GDM1 (cell line): ENCODE results near the gene FXR2.

Experiments used
- DNase-seq: peaks from one replicate; lab custom pipeline; 2025; lab: John Stamatoyannopoulos, UW

Gene FXR2

DNA sequence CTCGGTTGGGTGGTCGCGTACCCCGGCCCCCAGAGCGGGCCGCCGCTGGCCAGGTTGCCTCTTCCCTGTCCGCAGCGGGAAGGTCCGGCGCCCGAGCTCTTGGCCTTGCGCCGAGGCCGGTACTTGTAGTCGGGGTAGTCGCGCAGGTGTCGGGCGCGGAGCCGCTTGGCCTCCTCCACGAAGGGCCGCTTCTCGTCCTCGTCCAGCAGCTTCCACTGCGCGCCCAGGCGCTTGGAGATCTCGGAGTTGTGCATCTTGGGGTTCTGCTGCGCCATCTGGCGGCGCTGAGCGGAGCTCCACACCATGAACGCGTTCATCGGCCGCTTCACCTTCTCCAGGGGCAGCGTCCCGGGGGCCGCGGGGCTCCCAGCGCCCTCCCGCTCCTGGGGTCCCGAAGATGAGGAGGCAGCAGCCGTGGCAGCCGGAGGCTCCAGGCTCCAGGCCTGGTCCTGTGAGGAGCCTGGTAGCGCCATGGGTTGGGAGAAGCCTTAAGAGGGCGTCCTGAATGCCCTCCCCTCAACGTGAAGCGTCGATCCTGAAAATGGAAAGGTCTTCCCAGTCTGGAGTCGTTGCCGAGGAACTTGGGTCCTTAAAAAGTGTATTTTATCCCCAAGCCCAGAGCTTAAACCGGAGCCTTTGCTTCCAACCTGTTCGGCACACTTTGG, 25.4 kb downstream of the FXR2 start:
- DNase-seq: no peak

DNA sequence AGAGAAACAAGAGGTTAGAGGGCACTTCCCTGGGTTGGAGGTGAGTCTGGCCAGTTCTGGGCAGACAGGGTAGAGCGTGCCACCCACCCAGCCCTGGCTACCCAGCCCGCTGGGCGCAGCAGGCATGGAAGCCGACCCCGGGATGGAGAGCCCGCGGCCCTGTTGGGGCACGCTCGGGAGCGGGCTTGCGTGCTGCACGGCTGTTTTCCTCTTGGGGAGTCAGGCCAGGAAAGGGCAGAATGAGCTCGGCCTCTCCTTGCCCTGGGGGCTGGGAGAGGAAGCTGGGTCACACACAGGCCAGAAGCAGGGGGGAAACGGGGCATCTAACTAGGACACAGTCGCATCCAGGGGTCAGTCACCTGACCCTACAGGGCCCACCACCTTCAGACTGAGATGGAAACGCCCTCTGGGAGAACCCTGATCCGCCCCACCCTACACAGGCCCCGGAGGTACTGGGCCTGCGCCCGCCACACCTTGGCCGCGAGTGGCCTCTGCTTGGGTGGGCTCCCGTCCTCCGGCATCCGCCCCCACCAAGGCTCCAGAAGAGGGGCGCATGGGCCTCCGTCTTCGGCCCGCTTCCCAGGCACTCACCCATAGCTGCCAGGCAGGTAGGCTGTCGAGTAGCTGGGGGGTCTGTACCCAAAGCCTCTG, 26.0 kb downstream of the FXR2 start:
- no peak for DNase-seq

DNA sequence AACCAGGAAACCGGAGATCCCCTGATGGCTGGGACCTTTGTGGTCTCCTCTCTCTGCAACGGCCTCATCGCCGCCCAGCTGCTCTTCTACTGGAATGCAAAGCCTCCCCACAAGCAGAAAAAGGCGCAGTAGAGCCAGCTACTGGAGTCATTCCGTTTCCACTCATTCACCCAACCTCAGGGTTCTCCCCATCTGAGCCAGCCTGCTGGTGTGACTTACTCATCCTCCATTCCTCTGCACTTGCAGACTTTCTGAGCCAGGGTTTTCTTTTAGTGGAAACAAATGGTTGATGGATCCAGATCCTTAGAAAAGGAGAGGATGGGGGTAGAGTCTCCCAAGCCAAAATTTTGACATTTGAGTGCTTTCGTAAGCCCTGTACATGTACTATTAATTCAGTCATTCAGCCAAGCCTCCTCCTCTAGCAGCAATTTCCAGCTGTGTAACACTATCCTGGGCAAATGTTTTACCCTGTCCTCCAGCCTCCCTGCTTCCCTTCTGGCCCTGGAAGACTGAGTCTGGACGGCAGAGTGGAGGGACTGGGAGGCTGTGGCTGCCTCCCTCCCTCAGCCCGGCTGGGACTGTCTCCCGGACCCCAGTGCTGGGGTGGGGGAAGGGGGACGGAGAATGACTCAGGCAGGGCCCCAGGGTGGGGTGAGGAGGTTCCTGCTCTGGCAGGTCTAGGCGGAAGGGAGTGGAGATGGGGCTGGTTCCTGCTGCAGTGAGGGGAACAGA, 27.1 kb downstream of the FXR2 start:
- DNase-seq: no peak

DNA sequence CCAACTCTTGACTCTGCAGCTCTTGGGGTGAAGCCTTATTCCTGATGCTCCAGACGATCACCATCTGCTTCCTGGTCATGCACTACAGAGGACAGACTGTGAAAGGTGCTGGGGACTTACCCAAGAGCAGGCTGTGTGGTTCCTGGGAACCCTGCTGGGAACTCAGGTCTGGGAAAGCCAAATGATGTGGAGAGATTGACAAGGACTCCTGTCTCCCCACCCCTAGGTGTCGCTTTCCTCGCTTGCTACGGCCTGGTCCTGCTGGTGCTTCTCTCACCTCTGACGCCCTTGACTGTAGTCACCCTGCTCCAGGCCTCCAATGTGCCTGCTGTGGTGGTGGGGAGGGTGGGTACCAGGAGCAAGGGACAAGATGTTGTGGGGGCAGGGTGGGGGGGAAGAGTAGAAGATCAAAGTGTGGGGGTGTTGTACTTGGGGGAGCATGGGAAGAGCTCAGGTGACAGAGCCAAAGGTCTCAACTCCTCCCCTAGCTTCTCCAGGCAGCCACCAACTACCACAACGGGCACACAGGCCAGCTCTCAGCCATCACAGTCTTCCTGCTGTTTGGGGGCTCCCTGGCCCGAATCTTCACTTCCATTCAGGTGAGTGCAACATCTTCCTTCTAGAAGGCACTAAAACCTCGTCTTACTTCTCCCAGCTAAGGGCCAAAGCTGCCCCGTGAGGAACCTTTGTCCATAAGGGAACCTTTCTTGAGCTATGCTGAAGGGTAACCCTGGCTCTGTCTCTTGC, 27.9 kb downstream of the FXR2 start:
- no peak for DNase-seq

DNA sequence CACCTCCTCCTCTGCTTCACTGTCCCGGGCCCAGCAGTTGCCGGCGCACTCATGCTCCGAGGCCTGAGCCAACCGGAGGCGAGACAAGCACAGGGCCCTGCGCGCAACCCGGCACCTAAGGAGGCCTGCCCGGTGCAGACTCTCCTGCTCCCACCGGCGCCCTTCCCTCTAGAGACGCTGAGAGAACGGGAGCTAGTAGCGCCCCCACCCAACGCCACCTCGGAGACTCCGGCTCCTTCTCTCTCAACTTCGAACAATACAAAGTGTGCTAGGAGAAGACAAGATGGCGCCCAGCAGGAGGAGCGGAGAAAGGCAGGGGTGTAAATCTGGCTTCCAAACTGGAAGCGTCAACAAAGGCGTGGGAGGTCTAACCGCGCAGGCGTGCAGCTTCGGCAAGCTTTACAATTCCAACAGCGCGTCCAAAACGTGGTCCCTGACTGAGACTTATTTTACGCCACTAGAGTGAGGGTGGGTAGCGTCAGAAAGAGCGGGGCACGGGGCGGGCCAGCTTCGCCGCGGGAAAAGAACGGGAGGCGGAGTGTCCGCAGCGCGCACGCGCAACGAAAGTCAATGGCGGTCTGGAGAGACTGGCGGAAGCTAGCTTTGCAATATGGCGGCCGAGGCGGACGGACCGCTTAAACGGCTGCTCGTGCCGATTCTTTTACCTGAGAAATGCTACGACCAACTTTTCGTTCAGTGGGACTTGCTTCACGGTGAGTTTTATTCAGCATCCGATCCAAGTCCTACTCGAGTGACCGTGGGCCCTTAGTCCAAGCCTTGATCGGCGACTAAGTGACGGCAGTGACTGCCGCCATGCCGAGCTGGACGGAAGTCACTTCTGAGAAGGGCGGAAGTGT, 31.2 kb downstream of the FXR2 start, which contains the start of gene MPDU1:
Gene MPDU1 (plus strand): TSS at position 600 of the 857 bp plus-strand sequence. CDS start 11 bp downstream, at position 611.
- peak; percentile 92 for DNase-seq

DNA sequence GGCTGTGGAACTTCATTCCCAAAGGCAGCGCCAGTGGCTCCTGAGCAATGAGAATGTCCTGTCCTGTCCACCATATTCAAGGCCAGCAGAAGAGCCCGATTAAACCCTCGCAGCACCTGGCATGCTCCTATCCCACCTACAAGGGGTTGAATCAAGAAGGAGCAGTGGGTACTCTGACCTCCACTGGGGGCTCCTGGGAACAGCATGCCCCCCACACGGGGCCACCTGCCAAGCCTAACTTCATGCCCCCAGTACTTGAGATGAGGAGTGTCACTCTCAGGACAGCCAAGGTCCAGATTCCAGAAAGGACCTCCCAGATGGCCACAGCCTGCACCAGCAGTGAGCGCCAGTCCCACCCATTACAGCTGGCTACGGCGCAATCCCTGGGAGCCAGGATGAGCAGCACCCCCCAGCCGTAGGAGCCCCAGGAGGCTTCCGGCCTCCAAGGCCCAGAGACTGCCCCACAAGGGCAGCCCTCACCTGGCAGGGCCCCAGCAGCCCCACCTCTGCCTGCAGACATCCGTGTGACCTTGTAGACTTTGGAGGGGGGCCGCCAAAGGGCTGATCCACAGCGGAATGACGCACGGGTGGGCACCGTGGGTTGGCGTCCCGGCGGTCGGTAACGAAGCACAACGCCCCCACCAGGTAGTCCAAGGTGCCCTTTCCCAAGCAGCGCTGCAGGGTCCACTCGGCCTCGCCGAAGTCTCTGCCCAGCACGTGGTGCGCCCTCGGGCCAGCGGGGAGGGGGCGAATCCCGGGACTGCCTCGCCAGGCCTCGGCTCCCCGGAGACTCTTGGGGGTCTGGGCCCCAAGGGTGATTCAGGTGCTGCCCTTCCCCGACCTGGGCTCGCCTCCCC, 32.1 kb downstream of the FXR2 start:
- DNase-seq: no peak

DNA sequence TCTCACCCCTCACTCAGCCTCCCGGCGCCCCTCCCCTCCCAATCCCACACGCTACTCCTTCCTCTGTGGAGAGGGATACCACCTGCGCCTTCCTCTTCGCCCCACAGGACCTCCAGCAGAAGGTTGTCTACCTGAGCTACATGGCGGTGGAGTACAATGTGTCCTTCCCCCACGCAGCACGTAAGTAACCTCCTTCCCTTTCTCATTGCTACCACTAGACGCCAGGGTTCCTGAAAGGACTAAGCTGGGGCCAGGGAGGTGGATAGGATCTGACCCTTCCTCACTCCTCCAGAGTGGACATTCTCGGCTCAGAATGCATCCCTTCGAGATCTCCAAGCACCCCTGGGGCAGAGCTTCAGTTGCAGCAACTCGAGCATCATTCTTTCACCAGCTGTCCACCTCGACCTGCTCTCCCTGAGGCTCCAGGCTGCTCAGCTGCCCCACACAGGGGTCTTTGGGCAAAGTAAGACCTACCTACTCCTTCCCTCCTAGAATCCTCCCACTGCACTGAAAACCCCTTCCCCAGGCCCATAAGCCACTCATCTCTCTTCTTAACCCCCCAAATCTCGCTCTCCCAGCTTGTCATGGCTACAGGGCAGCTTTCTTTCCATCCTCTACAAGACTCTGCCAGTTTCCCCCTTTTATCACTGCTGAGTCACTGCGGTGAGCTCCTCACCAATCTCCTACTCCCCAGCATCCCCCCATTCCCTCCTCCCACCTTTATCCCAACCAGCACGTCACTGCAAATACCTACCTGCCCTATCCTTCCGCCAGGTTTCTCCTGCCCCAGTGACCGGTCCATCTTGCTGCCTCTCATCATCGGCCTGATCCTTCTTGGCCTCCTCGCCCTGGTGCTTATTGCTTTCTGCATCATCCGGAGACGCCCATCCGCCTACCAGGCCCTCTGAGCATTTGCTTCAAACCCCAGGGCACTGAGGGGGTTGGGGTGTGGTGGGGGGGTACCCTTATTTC, 33.8 kb downstream of the FXR2 start:
- no peak for DNase-seq

DNA sequence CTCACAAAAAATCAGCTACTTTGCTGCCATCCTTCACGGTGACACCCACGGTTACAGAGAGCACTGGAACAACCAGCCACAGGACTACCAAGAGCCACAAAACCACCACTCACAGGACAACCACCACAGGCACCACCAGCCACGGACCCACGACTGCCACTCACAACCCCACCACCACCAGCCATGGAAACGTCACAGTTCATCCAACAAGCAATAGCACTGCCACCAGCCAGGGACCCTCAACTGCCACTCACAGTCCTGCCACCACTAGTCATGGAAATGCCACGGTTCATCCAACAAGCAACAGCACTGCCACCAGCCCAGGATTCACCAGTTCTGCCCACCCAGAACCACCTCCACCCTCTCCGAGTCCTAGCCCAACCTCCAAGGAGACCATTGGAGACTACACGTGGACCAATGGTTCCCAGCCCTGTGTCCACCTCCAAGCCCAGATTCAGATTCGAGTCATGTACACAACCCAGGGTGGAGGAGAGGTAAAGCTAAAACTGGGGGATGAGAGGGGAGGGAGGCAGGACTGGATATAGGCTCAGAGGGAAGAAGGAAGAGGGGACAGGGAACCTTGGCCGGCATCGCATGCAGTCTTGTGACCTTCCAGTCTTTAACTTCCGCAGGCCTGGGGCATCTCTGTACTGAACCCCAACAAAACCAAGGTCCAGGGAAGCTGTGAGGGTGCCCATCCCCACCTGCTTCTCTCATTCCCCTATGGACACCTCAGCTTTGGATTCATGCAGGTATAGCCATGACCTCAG, 34.7 kb downstream of the FXR2 start:
- DNase-seq: no peak

DNA sequence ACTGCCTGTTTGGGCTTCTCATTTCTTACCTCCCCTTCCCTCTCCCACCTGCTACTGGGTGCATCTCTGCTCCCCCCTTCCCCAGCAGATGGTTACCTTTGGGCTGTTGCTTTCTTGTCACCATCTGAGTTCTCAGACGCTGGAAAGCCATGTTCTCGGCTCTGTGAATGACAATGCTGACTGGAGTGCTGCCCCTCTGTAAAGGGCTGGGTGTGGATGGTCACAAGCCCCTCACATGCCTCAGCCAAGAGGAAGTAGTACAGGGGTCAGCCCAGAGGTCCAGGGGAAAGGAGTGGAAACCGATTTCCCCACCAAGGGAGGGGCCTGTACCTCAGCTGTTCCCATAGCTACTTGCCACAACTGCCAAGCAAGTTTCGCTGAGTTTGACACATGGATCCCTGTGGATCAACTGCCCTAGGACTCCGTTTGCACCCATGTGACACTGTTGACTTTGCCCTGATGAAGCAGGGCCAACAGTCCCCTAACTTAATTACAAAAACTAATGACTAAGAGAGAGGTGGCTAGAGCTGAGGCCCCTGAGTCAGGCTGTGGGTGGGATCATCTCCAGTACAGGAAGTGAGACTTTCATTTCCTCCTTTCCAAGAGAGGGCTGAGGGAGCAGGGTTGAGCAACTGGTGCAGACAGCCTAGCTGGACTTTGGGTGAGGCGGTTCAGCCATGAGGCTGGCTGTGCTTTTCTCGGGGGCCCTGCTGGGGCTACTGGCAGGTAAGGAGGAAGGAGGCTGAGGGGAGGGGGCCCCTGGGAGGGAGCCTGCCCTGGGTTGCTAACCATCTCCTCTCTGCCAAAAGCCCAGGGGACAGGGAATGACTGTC, 35.5 kb downstream of the FXR2 start, which contains the start of gene CD68:
Gene CD68 (plus strand): TSS at position 638 of the 833 bp plus-strand sequence. CDS start 40 bp downstream, at position 678.
- DNase-seq: peak; percentile 48

DNA sequence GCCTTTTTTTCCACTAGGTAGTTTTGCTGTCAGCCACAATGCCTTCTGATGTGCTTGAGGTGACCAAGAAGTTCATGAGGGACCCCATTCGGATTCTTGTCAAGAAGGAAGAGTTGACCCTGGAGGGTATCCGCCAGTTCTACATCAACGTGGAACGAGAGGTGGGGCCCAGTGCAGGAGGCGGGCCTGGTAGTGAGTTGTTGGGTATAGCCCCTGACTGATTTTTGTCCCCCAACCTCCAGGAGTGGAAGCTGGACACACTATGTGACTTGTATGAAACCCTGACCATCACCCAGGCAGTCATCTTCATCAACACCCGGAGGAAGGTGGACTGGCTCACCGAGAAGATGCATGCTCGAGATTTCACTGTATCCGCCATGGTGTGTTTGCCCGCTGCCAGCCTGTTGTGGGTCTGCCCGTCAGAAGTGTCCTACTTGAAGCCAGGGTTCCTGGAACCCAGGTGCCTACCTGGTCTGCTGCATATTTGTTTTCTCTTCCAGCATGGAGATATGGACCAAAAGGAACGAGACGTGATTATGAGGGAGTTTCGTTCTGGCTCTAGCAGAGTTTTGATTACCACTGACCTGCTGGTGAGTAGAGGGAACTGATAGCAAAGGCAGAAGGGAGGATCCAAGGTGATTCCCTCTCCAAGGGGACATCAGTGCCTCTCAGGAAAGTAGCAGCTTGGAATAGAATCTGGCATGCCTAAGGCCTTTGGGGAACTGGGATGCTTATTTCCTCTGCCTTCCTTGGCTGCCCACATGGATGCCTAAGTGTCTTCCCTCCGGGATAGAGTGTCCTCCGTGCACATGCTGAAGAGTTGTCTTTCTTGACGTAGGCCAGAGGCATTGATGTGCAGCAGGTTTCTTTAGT, 37.1 kb downstream of the FXR2 start:
- DNase-seq: no peak

DNA sequence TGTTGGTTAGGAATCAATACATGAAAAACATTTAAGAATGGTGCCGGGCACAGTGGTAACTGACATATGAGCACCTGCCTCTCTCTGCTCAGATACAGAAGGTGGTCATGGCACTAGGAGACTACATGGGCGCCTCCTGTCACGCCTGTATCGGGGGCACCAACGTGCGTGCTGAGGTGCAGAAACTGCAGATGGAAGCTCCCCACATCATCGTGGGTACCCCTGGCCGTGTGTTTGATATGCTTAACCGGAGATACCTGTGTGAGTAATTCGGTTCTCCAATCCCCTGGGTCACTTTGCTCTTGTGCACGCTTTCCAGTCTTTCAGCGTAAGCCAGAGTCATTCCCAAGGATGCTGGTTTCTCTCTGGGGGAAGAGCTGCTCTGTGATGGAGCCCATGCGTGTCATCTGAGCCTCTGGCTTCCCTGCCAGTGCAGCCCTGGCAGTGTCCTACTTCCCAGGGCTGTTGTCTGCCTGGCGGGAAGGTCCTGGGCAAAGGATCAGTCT, 38.2 kb downstream of the FXR2 start:
- no peak for DNase-seq

DNA sequence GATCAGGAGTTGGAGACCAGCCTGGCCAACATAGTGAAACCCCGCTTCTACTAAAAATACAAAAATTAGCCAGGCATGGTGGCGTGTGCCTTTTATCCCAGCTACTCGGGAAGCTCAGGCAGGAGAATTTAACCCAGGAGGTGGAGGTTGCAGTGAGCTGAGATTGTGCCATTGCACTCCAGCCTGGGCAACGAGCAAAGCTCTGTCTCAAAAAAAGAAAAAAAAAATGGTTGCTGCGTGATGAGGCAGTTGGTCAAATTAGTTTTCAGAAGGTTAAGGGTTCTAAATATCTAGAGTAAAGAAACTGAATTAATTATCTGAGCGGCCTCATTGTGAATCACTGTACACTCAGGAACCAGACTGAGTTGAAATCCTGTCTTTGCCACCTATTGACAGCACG, 38.7 kb downstream of the FXR2 start:
- DNase-seq: no peak

DNA sequence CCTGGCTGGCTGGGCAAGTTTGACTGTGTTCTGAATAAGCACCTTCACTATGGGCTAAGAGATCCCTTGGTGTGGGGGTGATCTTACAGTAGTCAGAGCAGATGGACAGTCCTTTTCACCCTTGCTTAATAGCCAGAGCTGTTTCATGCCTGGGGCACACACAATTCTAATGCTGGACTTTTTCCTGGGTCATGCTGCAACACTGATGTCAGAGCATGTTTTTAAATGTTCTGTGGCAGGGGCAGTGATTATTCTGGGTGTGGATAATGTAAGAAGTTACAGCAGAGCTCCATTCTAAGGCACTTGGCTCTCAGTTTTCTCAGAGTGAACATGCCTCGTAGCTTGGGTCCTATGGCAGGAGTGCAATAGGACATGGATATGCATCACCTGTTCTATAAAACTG, 39.2 kb downstream of the FXR2 start:
- DNase-seq: no peak

DNA sequence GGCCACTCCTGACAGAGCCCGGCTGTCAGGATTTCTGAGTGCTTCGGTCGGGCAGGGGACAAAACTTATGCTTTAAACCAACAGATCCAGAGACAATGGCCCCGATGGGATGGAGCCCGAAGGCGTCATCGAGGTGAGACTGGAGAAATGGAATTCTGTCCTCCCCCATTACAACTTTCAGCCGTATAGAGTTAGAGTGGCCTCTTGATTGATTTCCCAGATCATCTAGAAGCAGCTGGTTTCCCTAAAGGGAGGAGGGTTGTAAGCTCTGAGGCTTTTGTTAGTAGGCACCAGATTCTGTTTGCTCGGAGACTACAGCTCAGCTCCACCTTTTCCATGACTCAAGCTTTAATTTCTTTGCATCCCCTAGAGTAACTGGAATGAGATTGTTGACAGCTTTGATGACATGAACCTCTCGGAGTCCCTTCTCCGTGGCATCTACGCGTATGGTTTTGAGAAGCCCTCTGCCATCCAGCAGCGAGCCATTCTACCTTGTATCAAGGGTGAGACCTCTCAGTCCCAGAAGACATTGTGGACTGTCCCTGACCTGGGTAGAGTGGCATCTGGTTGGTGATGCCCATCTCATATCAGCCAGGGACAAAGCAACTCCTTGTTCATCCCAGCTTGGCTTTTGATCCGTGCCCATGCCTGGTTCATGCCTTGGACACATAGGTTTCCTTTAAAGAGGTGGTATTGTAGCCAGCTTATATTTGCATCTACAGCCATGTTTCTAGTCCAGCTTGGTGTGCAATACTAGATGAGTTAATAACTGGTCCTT, 40.3 kb downstream of the FXR2 start:
- DNase-seq: no peak

DNA sequence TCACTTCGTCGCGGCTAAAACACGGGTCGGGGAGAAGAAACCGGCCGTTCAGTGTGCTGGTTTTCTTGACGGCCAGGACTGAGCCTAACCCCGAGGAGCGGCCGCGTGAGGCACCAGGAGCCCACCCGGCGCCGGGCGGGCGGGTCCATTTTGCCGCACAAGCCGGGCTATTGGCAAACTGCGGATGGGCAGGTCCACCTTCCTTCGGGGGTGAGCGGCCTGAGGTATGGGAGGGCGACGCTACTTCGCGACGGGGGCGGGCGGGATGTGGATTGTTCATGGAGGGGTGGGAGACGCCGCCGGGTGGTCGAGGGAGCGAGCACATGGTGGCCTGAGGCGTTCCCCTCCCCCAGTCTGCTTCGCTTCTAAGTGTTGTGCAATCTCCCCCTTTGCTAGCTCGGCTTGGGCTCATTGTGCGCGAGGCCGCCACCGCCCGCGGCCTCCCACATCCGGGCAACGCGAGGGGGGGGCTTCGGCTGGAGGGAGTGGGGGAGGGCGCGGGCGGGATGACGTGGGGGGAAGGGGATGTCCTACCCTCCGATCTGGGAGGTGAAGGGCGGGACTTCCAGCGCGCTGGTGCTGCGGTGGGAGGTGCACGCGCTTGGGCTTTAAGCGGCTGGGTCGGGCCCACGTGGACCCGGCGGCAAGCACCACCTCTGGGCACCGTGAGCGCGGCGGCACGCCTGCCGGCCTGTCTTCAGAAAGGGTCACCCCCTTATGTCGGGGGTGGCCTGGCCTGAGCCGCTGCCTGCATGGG, 41.2 kb downstream of the FXR2 start:
- peak; percentile 88 for DNase-seq
